AG04449 (cell line): ENCODE measurements around the gene TMEM185B.
"Not testable (repeated sequence)": the region's sequence is repeated elsewhere in the genome, so short reads cannot be mapped to it uniquely, and the experiment has no call there.

Experiments used
- CTCF ChIA-PET: fragments of 350-600 bp; formaldehyde crosslinking; extraction: SDS; loops from one replicate; lab custom pipeline; 2021; ENCODE audit warnings: antibody characterized with exemption; lab: Yijun Ruan, JAX
- POLR2A ChIA-PET: fragments of 400-600, 350-600 bp; formaldehyde crosslinking; extraction: SDS; loops from one replicate; lab custom pipeline; 2020; ENCODE audit warnings: antibody characterized with exemption, inconsistent platforms; lab: Yijun Ruan, JAX
- DNase-seq: peaks from one replicate; pipeline ENCODE4 v3.0.0-alpha.2; 2010; ENCODE audit warnings: low read depth, low spot score
- H3K4me3 ChIP-seq: 2 replicates; pipeline ENCODE4 v1.5.1; 2011; ENCODE audit warnings: low read depth, mild to moderate bottlenecking, control low read depth, low read length
- CTCF ChIP-seq: IDR thresholded peaks from one replicate; pipeline ENCODE4 v1.5.1; 2011; ENCODE audit warnings: mild to moderate bottlenecking, moderate library complexity, low read length, control low read depth, inconsistent platforms; ENCODE audit not compliant: insufficient read depth; ENCODE audit errors: missing control alignments

The TMEM185B gene

GRCh38 chr2:120265006-120265405 is 41.8 kb upstream of the TMEM185B start:
- ChIA-PET CTCF (interaction anchor here (1.2 to 3.2 kb wide), 3 partner anchors 10 to 411 kb away, joined by 4 to 11 read pairs (median 4); no protein-coding TSS in a partner anchor), POLR2A (no interaction called here)
- no peak overlapping the region for H3K4me3 ChIP-seq
- no peak for DNase-seq
- no peak for TF ChIP-seq CTCF

- POLR2A ChIA-PET, result no interaction called here
- no peak for TF ChIP-seq CTCF
- DNase-seq, result no peak
- CTCF ChIA-PET, result interaction anchor here (0.8 to 1.2 kb wide), 2 partner anchors 9 to 57 kb away, joined by 3 read pairs; no protein-coding TSS in a partner anchor
- H3K4me3 ChIP-seq, result no peak overlapping the region
These were observed 39.7 kb upstream of the TMEM185B start for GRCh38 chr2:120262761-120263428.

- no peak for DNase-seq
- TF ChIP-seq CTCF, result no peak
- ChIA-PET CTCF (interaction anchor here (1.2 kb wide), 1 partner anchor 56 kb away, joined by 3 read pairs; no protein-coding TSS in a partner anchor), POLR2A (no interaction called here)
- no peak overlapping the region for H3K4me3 ChIP-seq
These were observed 39.0 kb upstream of the TMEM185B start for GRCh38 chr2:120262150-120262549.

- no peak overlapping the region for H3K4me3 ChIP-seq
- POLR2A ChIA-PET, result no interaction called here
- DNase-seq, result no peak
- CTCF ChIA-PET, result interaction anchor here (1.2 kb wide), 1 partner anchor 17 kb away, joined by 3 read pairs; no protein-coding TSS in a partner anchor
- TF ChIP-seq CTCF, result no peak
These were observed 38.3 kb upstream of the TMEM185B start for GRCh38 chr2:120261387-120262006.

- CTCF ChIA-PET, result interaction anchor here (0.9 to 1.2 kb wide), 2 partner anchors 9 to 17 kb away, joined by 3 read pairs; no protein-coding TSS in a partner anchor
- POLR2A ChIA-PET, result no interaction called here
- TF ChIP-seq CTCF, result no peak
- DNase-seq, result no peak
- H3K4me3 ChIP-seq, result no peak overlapping the region
These were observed 37.5 kb upstream of the TMEM185B start for GRCh38 chr2:120260736-120261135.

GRCh38 chr2:120259939-120260338 is 36.7 kb upstream of the TMEM185B start:
- H3K4me3 ChIP-seq, CTCF ChIA-PET, DNase-seq, POLR2A ChIA-PET: not testable (repeated sequence)
